HG03575 (cell line): ENCODE data around the gene SCN4A.
"Not testable (repeated sequence)": the region's sequence is repeated elsewhere in the genome, so short reads cannot be mapped to it uniquely, and the experiment has no call there.

ENCODE experiments used
- ATAC-seq: cut with Tn5 transposase; IDR thresholded peaks from one replicate; pipeline ENCODE4 v1.9.1; 2021; ENCODE audit not compliant: unreplicated experiment, insufficient number of reproducible peaks, low FRiP score; ENCODE audit errors: extremely low read depth

Gene SCN4A

DNA sequence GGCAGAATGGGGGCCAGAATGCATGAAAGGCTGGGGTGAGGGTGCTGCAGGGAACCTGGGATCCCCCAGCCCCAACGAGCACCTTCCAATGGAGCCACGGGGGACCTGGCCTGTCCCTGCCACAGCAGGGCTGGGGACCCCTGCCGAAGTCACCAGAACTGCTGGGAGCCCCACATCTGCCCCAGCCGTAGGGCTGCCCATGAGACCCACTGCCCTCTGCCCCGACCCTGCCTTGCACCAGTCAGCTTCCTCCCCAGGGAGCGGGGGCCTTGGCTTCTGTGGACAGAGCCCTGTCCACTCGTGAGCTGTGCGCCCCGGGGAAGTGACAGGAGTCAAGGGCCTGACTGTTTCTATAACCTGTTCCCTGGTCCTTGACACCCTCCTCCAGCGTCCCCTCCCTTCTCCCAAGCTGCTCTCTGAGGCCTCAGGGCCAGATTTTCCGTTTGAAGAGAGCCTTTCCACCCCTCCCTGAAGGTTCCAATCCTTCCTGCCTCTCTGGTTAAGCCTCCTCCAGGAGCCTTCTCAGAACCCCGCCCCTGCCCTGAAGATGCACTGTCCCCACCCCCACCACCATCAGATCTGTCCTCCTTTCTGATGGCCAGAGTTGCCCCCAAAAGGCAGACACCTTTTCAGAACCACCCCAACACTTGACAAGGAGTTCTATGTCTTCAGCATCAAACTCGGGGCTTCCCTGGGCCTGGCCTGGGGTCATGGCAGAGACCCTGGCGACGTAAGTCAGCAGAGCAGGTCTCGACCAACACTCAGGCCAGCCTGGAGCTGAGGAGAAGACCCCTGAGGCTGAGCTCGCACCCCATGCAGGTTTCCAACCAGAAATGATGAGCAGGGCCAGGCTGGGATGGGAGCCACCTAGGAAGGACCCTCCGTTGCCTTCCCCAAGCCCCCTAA, 14.8 kb upstream of the SCN4A start:
- ATAC-seq, result no peak

DNA sequence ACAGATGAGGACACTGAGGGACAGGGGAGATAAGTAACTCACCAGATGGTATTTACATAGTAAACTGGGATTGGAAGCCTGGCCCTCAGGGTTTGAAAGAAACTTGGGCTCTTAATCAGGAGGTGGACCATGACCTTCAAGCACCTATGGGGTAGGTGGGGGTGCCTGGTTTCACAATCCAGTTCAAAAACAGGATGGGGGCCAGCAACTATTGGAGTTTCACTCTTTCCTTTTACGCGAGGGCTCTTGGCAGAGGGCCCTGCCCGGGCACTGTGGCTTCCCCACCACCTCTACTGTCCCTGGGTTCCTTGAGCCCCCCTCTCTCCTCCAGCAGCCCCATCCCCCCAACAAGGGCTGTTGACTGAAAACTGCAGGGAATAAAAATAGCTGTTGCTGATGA, 14.1 kb upstream of the SCN4A start:
- ATAC-seq, result no peak

DNA sequence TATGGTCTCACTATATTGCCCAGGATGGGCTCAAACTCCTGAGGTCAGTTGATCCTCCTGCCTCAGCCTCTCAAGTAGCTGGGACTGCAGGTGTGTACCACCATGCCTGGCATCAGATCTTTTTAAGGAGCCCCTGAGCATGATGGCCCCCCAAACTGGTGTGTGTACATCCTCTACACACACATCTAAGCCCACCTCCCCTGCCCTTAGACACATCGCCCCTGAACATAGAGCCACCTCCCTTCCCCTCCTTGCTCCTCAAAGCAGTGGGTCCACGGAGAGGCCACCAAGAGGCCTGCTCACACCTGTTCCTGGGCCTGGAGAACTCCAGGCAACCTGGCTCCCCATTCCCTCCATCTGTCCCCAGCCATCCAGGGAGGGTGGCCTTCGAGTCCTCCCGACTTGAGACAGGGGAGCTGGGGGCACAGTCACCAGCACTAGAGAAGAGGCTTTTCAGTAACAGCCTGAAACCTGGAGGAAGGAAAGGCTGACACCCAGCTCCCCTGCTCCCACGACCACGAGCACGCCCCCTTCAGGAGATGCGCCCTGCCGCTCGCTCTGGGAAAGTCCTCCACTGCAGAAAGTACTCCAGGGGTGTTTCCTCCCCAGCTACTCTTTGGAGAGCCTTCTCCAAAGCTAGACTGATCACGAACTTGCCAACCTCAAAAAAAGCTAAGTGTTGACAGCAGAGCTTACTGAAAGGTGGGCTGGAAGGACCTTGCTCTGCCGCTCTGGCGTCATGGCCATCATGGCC, 12.8 kb upstream of the SCN4A start:
- ATAC-seq, result no peak

DNA sequence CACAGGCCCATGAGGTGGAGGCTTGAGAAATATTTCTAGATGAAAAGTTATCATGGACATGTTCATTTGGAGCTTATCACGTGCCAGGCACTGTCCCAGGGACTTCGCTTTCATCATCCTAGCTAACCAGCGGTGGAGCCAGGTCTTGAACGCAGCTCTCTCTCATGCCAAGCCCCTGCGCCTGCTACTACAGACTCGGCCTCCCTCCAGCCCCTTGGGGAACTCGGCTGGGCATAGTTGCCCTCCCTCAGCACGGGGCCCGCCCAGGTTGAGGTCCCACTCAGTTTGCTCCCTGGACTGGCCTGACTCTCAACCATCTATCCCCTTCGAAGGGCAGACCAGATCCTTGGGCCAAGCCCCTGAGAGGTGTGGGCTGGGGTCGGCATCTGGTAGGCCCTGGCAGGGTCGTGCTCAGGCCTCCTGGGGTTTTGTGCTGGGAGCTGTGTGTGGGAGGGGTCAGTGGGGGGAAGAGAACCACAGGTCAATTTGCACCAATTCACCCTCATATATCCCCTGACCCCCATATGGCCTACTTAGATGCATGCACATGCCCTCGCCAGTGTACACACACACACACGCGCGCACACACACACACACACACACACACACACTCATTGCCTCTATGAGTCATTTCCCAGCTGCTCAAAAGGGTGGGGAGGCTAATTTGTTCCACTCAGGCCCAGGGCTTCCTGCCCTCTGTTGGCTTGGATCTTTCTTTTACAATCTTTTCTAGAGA, 12.1 kb upstream of the SCN4A start:
- no peak for ATAC-seq

DNA sequence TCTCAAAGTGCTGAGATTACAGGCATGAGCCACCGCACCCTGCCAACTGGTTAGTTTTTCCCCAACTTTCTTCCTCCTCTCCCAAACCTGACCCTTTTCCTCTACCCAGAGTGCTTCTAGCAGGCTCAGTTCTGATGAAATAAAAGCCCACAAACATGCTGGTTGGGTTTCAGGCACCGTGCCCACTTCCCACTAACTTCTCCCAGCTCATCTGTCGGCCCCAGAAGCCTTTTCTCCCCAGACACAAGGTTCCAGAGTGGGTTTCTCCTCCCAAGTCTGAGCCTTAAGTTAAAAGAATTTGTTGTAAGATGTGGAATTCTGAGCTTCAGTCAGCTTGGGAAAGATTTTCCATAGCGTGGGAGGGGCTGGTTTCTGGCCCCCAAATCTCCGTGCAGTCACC, 11.5 kb upstream of the SCN4A start:
- no peak for ATAC-seq

DNA sequence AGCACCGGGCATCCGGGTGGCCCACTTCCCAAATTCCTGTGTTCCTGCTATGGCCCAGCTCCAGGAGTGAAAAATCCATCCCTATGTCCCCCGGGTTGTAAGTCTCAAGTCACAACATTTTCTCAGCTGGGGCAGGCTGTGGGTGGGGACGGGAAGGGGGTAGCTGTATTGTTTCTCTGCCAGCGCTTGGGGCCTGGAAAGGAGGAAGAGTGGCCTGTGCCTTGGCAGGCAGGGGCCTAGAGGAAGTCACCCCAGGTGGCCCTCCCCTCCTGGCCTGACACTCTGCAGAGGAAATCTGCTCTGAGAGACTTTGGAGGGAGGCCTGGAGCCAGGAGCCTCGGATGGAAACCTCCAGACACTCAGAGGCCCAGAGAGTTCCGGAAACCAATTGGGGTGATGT, 10.6 kb upstream of the SCN4A start:
- no peak for ATAC-seq

DNA sequence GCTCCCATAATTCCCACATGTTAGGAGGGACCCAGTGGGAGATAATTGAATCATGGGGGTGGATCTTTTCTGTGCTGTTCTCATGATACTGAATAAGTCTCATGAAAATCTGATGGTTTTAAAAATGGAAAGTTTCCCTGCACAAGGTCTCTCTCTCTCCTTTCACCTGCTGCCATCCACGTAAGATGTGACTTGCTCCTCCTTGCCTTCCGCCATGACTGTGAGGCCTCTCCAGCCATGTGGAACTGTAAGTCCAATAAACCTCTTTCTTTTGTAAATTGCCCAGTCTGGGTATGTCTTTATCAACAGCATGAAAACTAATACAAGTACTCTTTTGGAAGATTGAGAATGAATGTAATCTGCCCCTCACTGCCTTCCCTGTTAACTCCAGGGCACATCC, 9.9 kb upstream of the SCN4A start:
- not testable (repeated sequence) for ATAC-seq

DNA sequence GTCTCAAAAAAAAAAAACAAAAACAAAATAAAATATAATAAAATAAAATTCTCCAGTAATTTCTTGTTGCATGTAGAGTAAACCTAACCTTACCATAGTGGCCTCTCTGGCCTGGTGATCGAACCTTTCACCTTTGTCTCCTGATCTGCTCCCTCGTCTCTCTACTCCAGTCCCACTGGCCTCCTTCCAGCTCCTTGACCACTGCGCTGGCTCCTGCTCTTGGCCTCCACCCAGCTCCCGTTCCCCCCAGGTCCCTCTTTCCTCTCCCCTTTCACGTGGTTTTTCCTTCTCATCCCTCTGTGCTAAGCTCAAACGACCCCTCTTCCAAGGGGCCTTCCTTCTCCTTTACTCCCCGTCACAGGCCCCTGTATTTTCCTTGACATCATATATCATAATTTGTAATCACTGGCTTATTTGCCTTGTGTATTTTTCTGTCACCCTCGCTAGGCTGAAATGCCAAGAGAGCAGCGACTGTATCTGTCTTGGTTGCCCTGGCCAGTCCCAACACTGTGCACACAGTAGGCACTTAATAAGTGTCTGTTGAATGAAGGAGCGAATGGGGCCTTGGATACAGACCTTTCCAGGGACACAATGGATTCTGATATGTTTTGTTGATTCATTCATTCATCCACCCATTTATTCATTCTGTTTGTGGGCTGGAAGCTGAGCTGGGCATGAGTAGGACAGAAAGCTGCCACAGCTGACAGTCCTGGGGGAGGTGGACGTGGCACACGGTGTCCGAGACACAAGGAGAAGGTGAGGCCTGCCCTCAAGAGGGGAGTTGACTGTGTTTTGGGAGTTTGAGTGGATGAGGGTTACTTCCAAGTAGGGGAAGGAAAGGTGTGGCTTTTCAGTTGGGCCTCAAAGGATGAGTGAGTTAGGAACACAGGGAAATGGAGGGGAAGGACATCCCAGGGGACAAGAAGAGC, 5.8 kb upstream of the SCN4A start:
- no peak for ATAC-seq

DNA sequence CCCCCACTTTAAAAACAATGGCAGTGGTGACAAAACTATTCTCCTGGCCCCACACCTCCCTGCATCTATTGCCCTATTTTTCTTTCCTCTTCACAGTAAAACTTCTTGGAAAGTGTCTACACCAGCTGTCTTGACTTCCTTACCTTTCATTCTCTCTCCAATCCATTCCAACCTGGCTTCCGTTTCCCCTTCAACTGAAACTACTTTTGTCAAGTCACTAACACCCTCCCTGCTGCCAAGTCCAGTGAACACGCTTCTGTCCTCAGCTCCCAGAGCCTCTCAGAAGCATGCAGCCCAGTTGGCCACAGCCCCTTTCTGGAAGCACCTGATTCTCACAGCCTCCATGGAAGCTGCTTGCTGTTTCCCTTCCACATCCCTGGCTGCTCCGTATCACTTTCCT, 4.0 kb upstream of the SCN4A start:
- no peak for ATAC-seq

DNA sequence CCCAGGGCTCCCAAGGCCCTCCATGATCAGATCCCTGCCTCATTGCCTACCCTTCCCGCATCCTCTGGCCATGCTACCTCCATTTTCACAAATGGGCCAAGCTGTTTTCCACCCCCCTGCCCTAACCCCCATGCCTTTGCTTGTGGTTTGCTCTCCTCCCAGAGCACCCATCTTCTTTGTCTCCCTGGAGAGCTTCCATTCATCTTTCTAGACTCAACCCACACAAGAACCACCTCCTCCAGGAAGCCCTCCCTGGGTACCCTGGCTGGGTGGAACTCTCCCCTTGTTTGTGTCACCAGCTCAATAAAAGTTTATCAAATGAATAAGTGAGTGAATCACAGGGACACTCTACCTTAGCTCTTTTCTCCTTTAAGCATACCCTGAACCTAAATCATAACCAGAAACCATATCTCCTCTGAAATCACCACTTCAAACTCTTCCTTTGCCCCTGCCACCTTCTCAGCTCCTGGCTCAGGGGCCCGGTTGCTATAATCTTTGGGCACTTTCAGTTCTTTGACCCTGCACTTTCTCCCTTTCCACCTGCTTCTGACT, 2.9 kb upstream of the SCN4A start:
- ATAC-seq, result no peak

DNA sequence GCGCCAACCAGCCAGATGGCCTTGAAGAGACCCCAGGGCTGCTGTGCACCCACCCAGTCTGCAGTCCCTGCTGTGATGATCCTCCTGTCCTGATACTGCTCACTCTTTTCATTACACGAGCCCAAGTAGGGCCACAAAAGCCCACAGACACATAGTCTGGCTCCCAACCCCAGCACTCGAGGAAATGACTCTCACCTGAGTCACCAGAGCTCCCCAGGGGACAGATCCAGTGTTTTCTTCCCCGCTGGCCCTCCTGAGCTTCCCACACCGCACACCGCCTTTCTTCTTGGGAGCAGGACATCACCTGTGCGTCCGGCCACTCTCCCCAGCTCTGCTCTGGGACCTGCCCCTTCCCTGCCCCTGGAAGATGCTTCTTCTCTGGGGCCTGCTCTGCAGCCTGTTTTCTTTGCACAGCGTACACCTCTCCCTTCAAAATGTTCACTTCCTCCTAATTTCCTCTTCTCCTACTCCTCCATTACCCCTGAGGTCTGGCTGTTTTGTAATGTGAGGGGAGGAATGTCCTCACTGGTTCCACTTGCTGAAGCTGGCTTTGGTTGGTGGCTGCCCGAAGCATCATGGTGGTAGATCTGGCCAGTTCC, 2.0 kb upstream of the SCN4A start:
- no peak for ATAC-seq

DNA sequence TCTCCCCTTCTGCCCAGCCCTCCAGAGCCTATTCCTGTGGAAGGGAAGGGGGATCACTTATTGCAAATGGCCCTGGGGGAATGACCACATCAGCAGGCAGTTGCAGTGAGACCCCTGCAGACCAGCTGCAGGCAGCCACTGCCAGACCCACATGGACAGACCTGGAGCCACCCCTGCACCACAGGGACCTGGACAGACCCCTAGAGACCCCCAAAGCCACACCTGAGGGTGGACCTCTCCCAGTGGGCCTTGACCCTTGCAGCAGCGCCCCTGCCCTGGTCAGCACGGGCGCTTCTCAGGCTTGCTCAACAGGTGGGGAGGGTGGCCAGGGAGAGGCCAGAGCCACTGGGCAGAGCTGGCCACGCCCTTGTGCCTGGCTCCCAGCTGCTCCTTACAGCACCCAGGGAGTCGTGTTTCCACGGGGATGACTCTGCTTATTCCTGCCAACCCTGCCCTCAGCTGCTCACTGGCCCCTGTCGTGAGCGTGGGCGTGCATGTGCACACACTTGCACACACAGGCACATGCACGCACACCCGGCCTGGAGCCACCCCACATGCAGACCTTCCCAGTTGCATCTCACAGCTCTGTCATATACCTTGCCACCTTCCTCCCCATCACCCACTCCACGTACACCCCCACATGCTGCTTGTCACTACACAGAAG, 1.3 kb upstream of the SCN4A start:
- ATAC-seq, result no peak

DNA sequence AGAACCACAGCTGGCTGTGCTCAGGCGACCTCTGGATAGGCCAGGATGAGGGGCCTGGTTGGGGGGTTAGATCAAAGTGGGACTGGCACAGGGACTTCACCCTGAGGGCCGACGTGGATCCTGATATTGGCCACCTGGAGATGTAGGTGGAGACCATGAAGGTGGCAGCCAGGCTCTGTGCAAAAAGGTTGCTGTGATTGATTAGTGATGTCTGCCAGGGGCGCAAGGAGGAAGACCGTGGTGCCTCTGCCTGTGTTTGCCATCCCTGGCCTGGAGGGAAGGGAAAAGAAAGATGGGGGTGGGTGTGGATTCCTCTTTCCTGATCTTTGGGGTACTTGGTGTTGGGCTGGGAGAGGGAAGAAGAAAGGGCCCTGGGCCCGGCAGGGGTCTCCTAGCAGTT, 529 bp upstream of the SCN4A start:
- ATAC-seq, result no peak

DNA sequence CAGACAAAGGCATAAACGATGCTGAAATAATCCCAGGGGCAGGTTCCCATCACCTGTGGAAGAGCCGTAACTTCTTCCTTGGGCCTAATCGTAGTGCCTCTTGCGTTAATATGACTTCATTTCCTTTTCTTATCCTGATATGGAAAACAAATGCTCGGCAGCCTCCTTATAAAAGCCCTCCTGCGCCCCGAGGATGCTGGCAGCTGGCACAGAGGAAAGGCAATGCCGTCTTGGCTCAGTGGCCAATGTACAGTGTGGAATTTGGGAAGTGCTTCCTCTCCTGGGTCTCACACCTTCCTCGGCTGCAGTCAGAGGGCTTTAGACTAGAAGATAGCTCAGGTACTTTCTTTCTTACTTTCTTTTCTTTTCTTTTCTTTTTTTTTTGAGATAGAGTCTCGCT, 3.4 kb downstream of the SCN4A start:
- no peak for ATAC-seq

DNA sequence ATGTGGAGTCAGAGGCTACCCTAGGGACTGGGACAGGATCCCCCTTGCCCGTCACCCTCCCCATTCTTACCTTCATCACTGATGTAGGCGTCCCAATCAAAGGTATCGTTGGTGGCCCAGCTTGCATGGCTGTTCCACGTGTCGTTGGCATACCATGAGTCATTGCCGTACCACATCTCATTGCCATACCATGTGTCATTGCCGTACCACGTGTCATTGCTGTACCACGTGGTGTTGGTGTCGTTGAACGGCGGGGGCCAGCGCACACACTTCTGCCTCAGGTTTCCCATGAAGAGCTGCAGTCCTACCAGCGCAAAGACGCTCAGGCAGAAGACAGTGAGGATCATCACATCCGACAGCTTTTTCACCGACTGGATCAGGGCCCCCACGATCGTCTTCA, 4.8 kb downstream of the SCN4A start:
- ATAC-seq, result no peak

DNA sequence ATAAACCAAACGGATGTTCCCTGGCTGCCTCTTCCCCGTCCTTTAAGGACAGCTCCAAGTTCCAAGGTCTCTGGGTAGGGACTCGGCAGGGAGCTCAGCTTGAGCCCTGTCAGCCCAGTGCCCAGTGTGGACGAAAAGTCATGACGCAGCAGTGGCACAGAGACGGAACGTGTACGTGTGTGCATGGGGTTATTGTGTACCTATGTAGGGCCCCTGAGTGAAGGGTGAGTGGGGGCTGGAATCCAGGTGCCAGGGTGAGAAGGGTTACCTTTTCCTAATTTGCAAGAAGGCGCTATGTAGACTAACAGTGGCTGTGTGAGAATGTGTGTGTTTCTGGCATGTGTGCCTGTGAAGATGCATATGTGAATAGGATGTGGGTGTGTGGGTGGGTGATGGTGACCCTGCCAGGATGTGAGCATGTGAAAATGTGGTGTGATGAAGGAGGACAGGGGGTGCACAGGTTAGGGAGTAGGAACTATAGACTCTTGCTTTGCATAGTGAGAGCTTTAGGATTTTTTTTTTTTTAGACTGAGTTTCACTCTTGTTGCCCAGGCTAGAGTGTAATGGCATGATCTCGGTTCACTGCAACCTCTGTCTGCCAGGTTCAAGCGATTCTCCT, 6.0 kb downstream of the SCN4A start:
- no peak for ATAC-seq

DNA sequence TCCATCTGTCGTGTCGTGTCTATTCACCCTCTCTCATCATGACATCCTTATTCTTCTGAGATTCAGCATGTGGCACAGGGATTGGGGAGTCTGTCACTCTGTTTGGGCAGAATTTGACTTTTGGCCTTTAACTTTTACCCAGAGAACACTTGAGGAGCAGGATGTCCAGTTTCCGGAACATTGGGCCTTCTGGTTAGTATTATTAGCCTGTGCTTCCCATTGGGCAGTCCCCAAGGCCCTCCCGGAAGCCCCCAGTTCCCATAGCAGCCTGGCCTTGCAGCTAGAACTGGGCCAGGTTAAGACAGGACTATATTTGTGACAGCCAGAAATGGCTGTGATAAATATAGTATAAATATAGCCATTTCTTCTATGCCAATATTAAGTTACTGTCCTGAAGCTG, 9.6 kb downstream of the SCN4A start:
- ATAC-seq, result no peak
